Measurements from ENCODE around the gene MYO5B.
"Not testable (repeated sequence)": the region's sequence is repeated elsewhere in the genome, so short reads cannot be mapped to it uniquely, and the experiment has no call there.

The MYO5B gene

GRCh38 chr18:49847524-49847923 is 347.4 kb downstream of the MYO5B start:
- H3K4me3 Mint-ChIP-seq, result no peak overlapping the region
- H3K4me1 Mint-ChIP-seq, result no peaks in the 10 kb centered on the region
- H3K27ac Mint-ChIP-seq, result no peak overlapping the region
- H3K9me3 Mint-ChIP-seq, result no peaks in the 10 kb centered on the region
- no peaks in the 10 kb centered on the region for H3K36me3 Mint-ChIP-seq
- peaks cover 5% of the 10 kb centered on the region for H3K27me3 Mint-ChIP-seq

DNA sequence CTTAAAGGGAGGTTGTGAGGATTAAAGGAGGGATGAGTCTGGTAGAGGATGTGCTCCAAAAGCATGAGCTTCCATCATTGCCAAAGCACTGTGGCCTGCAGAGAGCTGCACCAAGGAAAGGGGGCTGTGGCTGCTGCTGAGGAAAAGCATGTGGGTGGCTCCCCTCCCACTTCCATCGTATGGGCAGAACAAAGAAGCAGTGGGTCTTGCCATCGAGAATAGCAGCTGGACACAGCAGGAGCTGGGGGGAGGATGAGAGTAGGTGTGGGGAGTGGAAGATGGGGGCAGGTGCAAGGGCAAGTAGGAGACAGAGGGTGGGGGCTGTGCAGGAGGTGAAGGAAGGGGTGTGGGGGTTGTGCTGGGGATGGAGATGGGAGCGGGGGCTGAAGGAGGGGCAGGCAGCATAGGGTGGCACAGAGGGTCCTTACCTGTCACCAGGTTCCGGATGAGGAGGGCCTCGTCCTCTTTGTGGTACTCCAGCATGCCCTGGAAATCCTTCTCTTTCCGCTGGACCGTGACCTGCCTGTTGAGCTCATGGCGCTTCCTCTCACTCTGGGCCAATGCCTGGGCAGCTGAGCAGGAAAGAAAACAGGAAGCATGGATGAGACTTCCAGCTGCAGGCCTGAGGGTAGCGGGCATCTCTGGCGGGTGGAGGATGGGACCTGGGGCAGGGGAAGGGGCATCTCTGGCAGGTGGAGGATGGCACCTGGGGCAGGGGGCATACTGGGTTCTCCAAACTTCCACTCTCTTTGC is 348.1 kb downstream of the MYO5B start:
- Mint-ChIP-seq H3K36me3 (no peaks in the 10 kb centered on the region), H3K4me1 (no peaks in the 10 kb centered on the region), H3K27me3 (peaks cover 5% of the 10 kb centered on the region), H3K9me3 (no peaks in the 10 kb centered on the region), H3K27ac (no peak overlapping the region), H3K4me3 (no peak overlapping the region)

DNA sequence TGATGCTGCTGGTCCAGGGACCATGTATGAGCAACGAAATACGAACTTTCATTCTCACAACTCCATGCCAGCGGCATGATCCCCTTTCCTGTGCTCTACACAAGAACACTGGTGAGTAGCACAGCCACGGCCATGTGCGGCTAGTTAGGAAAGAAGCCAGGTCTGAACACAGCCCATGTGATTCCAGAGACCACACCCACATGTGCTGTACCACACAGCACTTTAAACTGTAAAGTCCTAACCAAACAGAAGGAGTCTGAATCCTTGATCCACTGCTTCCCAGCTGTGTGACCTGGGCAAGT is 348.6 kb downstream of the MYO5B start:
- H3K36me3 Mint-ChIP-seq, result no peaks in the 10 kb centered on the region
- no peaks in the 10 kb centered on the region for H3K4me1 Mint-ChIP-seq
- no peak overlapping the region for H3K4me3 Mint-ChIP-seq
- H3K9me3 Mint-ChIP-seq, result no peaks in the 10 kb centered on the region
- H3K27me3 Mint-ChIP-seq, result peaks cover 5% of the 10 kb centered on the region
- no peak overlapping the region for H3K27ac Mint-ChIP-seq

- no peak overlapping the region for H3K4me3 Mint-ChIP-seq
- H3K27me3 Mint-ChIP-seq, result peaks cover 5% of the 10 kb centered on the region
- no peaks in the 10 kb centered on the region for H3K9me3 Mint-ChIP-seq
- no peak overlapping the region for H3K27ac Mint-ChIP-seq
- H3K4me1 Mint-ChIP-seq, result no peaks in the 10 kb centered on the region
- H3K36me3 Mint-ChIP-seq, result no peaks in the 10 kb centered on the region
These were observed 349.2 kb downstream of the MYO5B start for GRCh38 chr18:49845629-49846360.

DNA sequence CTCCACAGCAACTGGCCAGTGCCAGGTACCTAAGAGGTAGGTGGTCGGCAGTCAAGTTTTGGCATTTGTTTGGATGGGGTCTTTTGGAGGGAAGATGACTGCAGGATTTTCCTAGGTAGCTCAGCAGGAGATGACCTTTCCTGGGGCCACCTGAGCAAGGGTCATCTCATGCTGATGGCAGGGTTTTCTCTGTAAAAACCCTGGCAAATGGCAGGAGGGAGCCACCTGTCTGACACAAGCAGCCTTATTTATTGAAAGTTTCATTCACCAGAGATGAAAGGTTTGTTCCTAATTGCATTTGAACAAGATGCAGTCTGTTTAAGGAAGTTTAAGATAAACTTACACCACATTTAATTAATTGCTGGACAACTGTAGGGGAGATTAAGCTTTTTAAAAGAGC is 350.0 kb downstream of the MYO5B start:
- no peak overlapping the region for H3K27ac Mint-ChIP-seq
- H3K4me1 Mint-ChIP-seq, result no peaks in the 10 kb centered on the region
- no peaks in the 10 kb centered on the region for H3K36me3 Mint-ChIP-seq
- H3K9me3 Mint-ChIP-seq, result no peaks in the 10 kb centered on the region
- peaks cover 5% of the 10 kb centered on the region for H3K27me3 Mint-ChIP-seq
- no peak overlapping the region for H3K4me3 Mint-ChIP-seq

DNA sequence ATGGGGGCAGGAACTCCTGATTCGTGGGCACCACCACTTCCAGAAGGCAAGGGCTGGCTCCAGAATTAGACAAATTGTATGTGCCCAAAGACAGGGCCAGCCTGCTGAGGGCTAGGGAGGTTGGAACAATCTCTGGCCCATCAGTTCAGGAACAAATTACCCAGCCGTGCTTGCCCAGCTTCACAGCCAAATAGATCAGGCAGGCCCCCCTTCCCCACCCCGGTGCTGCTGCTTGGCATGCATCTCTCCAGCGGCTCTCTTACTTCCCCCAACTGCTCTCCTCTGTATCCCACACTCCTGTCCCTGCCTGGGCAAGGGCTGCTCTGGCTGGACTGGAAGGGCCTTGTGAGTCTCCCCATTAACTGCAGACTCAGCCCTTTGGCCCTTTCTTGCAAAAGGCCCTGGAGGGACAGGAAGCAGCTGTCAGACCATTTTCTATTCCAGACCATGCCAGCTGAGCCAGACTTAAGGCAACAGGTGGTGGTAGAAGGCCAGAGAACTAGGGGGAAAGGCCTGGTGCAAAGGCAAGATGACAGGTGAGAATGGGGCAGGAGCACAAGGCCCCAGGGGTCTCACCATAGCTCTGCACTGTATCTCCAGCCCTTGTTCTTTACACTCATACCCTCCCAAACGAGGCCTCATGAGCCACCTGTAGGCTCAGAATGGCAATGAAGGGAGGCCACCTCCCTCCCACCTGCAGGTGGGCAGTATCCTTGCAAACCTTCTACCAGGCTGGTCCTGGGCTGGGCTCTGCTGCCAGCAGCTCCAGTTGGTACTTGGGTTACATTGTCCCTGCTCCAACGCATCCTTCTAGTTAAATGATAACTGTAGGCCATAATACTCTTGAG is 350.9 kb downstream of the MYO5B start:
- Mint-ChIP-seq H3K4me3 (no peak overlapping the region), H3K9me3 (no peaks in the 10 kb centered on the region), H3K27me3 (peaks cover 5% of the 10 kb centered on the region), H3K4me1 (no peaks in the 10 kb centered on the region), H3K27ac (no peak overlapping the region), H3K36me3 (no peaks in the 10 kb centered on the region)

GRCh38 chr18:49843131-49843530 is 351.8 kb downstream of the MYO5B start:
- H3K27me3 Mint-ChIP-seq, result peaks cover 4% of the 10 kb centered on the region
- no peak overlapping the region for H3K27ac Mint-ChIP-seq
- no peaks in the 10 kb centered on the region for H3K4me1 Mint-ChIP-seq
- no peaks in the 10 kb centered on the region for H3K9me3 Mint-ChIP-seq
- no peak overlapping the region for H3K4me3 Mint-ChIP-seq
- H3K36me3 Mint-ChIP-seq, result no peaks in the 10 kb centered on the region

- Mint-ChIP-seq H3K27me3 (no peaks in the 10 kb centered on the region), H3K9me3 (no peaks in the 10 kb centered on the region), H3K4me3 (no peak overlapping the region), H3K36me3 (no peaks in the 10 kb centered on the region), H3K4me1 (no peaks in the 10 kb centered on the region), H3K27ac (no peak overlapping the region)
These were observed 352.3 kb downstream of the MYO5B start for GRCh38 chr18:49842656-49843055.

DNA sequence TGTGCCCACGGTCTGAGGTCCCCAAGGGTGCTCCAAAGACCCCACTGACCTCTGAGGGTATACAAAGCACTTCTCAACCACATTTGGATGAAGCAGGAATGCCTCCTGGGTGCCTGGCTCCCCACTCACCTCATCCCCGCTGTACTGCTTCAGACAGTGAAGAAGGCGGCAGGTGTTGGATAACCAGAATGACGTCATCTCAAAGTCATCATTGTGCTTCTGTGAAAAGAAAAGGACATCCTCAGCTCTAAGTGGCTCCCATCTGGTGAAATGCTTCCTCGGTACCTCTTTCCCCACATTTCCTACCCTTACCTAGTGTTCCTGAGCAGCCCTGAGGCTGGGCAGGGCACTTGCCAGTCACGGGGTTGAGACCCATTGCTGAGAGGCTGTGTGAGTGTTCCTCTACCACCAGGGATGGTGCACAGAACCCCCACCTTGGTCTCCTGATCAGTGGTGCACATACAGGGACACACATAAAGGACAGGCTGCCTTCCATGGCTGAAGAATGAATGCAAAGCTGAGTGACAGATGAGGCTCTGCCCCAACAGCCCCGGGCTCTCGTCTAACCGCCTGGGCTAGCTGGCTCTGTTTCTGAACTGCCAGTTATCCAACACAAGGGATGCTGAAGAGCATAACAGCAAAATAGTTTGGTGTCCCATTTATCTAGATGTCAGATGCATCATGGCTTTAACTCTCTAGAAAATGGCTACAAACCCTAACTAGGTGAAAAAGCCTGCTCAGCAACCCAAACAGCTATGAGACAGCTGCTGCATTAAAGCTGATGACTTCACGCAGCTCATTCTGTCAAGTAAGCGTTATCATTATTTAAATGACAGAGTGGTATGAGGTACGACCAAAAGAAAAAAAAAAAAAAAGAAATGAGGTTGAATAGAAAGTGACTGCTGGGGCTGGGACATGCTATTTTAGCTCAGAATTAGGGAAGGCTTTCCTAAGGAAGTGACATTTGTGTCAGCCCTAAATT is 353.4 kb downstream of the MYO5B start:
- Mint-ChIP-seq H3K9me3 (no peaks in the 10 kb centered on the region), H3K36me3 (no peaks in the 10 kb centered on the region), H3K27ac (no peak overlapping the region), H3K4me1 (no peaks in the 10 kb centered on the region), H3K4me3 (no peak overlapping the region), H3K27me3 (no peaks in the 10 kb centered on the region)

GRCh38 chr18:49839012-49839411 is 355.9 kb downstream of the MYO5B start:
- H3K27ac Mint-ChIP-seq, result no peak overlapping the region
- no peaks in the 10 kb centered on the region for H3K4me1 Mint-ChIP-seq
- H3K4me3 Mint-ChIP-seq, result no peak overlapping the region
- H3K27me3 Mint-ChIP-seq, result no peaks in the 10 kb centered on the region
- H3K9me3 Mint-ChIP-seq, result no peaks in the 10 kb centered on the region
- no peaks in the 10 kb centered on the region for H3K36me3 Mint-ChIP-seq

DNA sequence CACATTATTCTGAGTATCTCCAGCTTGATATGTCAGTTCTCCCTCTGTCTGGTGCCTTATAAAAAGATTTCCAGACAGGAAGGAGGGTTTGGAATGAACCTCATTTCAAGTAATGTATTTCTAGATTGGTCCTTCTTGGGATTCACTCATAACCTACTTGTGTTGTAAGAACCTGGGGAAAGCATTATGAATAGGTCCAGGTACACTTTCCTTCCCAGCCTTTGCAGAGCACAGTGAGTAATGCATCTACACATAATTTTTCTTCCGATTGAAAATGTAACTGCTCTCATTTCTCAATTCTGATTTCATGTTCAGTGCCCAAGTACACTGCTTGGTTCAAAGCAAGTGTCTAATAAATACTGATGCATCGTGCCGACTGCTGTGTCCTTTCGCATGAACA is 356.6 kb downstream of the MYO5B start:
- no peaks in the 10 kb centered on the region for H3K4me1 Mint-ChIP-seq
- H3K36me3 Mint-ChIP-seq, result no peaks in the 10 kb centered on the region
- no peaks in the 10 kb centered on the region for H3K9me3 Mint-ChIP-seq
- H3K4me3 Mint-ChIP-seq, result no peak overlapping the region
- H3K27me3 Mint-ChIP-seq, result no peaks in the 10 kb centered on the region
- no peak overlapping the region for H3K27ac Mint-ChIP-seq

GRCh38 chr18:49837889-49838288 is 357.1 kb downstream of the MYO5B start:
- Mint-ChIP-seq H3K36me3 (no peaks in the 10 kb centered on the region), H3K27me3 (no peaks in the 10 kb centered on the region), H3K4me3 (no peak overlapping the region), H3K4me1 (no peaks in the 10 kb centered on the region), H3K27ac (no peak overlapping the region), H3K9me3 (no peaks in the 10 kb centered on the region)

- not testable (repeated sequence) for H3K27me3 Mint-ChIP-seq, H3K4me1 Mint-ChIP-seq, H3K27ac Mint-ChIP-seq, H3K4me3 Mint-ChIP-seq, H3K9me3 Mint-ChIP-seq, H3K36me3 Mint-ChIP-seq
These were observed 357.6 kb downstream of the MYO5B start for GRCh38 chr18:49837316-49837835.

DNA sequence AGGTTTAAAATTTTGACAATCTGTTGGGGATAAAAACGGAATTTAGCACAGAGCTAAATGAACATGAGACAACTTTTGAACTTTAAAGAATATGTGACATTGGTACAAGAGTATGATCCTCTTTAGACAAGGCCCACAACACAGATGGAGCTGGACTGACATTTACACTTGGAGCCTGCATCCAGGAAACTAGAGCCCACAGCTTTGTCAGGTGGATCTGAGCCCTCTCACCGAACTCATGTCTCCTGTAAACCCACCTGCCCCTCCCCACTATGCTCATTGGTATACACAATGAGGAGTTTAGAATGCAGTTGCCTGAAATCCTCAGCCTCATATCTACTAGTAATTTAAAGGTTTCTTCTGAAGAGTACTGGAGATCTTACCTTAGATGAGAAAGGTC is 359.5 kb downstream of the MYO5B start:
- Mint-ChIP-seq H3K4me1 (no peaks in the 10 kb centered on the region), H3K27ac (no peak overlapping the region), H3K27me3 (no peaks in the 10 kb centered on the region), H3K4me3 (no peak overlapping the region), H3K36me3 (no peaks in the 10 kb centered on the region), H3K9me3 (no peaks in the 10 kb centered on the region)

DNA sequence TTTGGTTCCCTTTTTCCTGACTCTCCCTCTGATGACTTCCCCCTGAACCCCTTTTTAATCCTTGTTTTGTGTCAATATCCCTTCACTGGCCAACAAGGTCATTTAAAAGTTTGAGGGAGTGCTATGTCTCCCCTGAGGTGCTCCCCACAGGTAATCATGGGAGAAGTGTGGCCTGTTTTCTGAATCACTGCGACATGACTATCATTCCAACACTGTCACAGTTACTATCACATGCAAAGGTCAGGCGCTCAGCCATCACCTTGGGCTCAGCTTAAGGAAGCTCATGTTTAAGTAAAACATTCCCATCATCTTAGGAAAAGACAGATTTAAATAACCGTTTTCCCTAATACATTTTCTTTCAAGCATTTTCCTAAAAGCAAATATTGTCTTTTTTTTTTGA is 360.7 kb downstream of the MYO5B start:
- Mint-ChIP-seq H3K9me3 (no peaks in the 10 kb centered on the region), H3K27ac (no peak overlapping the region), H3K36me3 (peaks cover 3% of the 10 kb centered on the region), H3K27me3 (no peaks in the 10 kb centered on the region), H3K4me3 (no peak overlapping the region), H3K4me1 (no peaks in the 10 kb centered on the region)
